Uterus (tissue), 2 donors: Measurements from ENCODE around the gene SAP130.

Source experiments
- POLR2A ChIP-seq, 2 donors: fragments of 450-650 bp; IDR thresholded peaks; one replicate each; pipeline ENCODE4 v1.6.1; 2016; ENCODE audit warnings: antibody characterized with exemption in 2 of 2, mild to moderate bottlenecking in 1 of 2, moderate library complexity in 1 of 2
- TF ChIP-seq, protein P1 (sequence below), 4 experiments: fragments of 200-600 bp in 2 of 4; fragments of 450-650 bp in 2 of 4; sonication (generic) in 2 of 4; IDR thresholded peaks; one replicate each; pipeline ENCODE4 v1.5.1; 2016 to 2019; ENCODE audit warnings: antibody characterized with exemption in 4 of 4, mild to moderate bottlenecking in 2 of 4, moderate library complexity in 1 of 4

GRCh38 chr2:128004509-128004908 lies 23.4 kb downstream of the SAP130 start:
- TF ChIP-seq, protein P1, sequence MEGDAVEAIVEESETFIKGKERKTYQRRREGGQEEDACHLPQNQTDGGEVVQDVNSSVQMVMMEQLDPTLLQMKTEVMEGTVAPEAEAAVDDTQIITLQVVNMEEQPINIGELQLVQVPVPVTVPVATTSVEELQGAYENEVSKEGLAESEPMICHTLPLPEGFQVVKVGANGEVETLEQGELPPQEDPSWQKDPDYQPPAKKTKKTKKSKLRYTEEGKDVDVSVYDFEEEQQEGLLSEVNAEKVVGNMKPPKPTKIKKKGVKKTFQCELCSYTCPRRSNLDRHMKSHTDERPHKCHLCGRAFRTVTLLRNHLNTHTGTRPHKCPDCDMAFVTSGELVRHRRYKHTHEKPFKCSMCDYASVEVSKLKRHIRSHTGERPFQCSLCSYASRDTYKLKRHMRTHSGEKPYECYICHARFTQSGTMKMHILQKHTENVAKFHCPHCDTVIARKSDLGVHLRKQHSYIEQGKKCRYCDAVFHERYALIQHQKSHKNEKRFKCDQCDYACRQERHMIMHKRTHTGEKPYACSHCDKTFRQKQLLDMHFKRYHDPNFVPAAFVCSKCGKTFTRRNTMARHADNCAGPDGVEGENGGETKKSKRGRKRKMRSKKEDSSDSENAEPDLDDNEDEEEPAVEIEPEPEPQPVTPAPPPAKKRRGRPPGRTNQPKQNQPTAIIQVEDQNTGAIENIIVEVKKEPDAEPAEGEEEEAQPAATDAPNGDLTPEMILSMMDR (IDR thresholded peaks at IDR 0.05) = no peak
- TF ChIP-seq POLR2A (IDR thresholded peaks at IDR 0.05) = no peak
